ENCODE results near the gene CACNA1I.

CACNA1I gene

DNA sequence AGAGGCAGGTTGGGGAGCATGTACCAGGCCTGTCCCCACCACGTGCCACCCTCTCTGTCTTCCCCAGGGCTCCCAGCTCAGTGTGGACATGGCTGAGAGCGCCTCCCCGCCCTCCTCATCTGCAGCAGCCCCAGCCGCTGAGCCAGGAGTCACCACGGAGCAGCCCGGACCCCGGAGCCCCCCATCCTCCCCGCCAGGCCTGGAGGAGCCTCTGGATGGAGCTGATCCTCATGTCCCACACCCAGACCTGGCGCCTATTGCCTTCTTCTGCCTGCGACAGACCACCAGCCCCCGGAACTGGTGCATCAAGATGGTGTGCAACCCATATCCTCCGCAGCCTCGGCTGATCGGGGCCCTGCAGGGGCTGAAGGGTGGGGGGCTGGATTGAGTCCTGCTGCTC, at the start of gene CACNA1I:
Gene CACNA1I (plus strand): TSS at position 89 of the 400 bp plus-strand sequence. CDS start 0 bp downstream, at position 89.
- peak in 1 of 10 donors; percentile 79 for DNase-seq
- intact Hi-C loops (cut with DNase I), result no loop called here

DNA sequence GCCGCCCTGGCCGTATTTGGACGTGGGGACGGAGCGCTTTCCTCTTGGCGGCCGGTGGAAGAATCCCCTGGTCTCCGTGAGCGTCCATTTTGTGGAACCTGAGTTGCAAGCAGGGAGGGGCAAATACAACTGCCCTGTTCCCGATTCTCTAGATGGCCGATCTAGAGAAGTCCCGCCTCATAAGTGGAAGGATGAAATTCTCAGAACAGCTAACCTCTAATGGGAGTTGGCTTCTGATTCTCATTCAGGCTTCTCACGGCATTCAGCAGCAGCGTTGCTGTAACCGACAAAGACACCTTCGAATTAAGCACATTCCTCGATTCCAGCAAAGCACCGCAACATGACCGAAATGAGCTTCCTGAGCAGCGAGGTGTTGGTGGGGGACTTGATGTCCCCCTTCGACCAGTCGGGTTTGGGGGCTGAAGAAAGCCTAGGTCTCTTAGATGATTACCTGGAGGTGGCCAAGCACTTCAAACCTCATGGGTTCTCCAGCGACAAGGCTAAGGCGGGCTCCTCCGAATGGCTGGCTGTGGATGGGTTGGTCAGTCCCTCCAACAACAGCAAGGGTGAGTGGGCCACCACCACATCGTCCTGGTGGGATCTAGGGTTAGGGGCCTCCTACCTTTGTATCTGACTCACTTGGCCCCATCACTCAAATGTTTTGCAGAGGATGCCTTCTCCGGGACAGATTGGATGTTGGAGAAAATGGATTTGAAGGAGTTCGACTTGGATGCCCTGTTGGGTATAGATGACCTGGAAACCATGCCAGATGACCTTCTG, 49.3 kb upstream of the CACNA1I start:
- intact Hi-C loops (cut with DNase I), result loop anchor here (5.0 kb wide), 1 partner anchor 369 kb away; the partner anchor contains the start of gene CBX7
- DNase-seq, result peak in 2 of 10 donors; percentile 20 to 43

GRCh38 chr22:39522091-39522490, 48.5 kb upstream of the CACNA1I start:
- intact Hi-C loops (cut with DNase I), result loop anchor here (5.0 kb wide), 1 partner anchor 370 kb away; the partner anchor contains the start of gene CBX7
- DNase-seq, result peak in 1 of 10 donors; percentile 8

DNA sequence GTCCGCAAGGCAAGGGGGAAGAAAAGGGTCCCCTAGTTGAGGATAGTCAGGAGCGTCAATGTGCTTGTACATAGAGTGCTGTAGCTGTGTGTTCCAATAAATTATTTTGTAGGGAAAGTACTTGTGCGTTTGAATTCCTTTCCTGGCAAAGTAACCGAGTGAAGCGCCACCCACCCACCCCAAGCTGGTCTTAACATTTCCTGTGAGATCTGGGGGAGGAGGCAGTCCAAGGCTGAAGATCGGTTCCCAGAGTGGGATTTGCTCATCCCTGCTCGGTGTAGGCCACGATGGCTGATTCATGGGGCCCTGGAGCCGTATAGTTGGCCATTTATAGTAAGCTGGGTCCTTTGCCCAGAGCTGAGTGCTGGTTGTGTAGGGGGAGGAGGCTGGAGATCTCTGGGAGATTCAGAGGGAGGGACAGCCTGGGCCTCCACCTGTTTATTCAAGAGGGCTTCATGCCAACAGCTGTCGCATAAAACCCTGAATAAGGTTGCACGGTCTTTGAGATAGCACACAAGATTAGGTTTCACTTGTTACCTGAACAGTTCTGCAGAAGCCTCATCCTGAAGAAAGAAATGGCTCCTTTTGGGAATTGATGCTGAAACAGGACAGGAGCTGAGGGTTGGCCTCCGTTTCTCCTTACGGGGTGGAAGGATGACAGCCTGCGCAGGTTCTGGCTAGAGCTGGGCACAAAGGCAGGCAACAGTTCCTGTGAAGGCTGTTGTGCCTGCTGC, 47.8 kb upstream of the CACNA1I start:
- intact Hi-C loops (cut with DNase I), result loop anchor here (5.0 kb wide), 1 partner anchor 370 kb away; the partner anchor contains the start of gene CBX7
- DNase-seq, result peak in 8 of 10 donors; percentile 33 to 92 (median 61)

DNA sequence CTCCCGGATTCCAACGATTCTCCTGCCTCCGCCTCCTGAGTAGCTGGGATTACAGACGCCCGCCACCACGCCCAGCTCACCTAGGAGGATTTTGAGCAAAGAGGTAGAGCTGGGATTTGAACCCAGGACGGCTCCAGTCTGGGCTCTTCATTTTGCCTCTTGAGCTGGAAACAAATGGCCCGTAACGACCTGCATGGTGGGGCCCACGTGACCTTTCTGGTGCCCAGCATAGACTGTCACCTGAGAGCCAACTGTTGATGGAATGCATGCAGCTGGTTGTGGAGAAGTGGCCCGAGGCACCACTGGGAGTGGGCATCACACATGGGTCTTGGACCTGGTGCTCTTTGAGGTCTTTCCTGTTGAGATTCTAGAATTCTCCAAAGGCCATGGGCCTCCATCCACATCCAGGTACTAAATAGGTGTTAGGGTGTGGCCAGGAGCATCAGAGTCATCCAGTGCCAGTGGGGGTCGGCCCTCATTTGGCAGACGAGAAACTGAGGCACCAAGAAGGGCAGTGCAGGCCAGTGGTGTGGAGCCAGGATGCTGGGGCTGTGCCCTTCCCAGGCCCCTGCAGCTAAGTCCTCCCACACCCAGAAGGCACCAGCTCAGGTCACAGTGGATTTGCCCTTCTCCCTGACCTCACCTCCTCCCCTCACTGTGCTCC, 46.3 kb upstream of the CACNA1I start:
- intact Hi-C loops (cut with DNase I), result loop anchor here (5.0 kb wide), 1 partner anchor 372 kb away; the partner anchor contains the start of gene CBX7
- peak in 3 of 10 donors; percentile 53 to 63 (median 61) for DNase-seq

- intact Hi-C loops (cut with DNase I), result loop anchor here (5.0 kb wide), 3 partner anchors 33 to 373 kb away; partner anchors contain the start of gene CBX7
- peak in 2 of 10 donors; percentile 39 to 52 for DNase-seq
Measured at GRCh38 chr22:39524753-39525657, 45.5 kb upstream of the CACNA1I start.

DNA sequence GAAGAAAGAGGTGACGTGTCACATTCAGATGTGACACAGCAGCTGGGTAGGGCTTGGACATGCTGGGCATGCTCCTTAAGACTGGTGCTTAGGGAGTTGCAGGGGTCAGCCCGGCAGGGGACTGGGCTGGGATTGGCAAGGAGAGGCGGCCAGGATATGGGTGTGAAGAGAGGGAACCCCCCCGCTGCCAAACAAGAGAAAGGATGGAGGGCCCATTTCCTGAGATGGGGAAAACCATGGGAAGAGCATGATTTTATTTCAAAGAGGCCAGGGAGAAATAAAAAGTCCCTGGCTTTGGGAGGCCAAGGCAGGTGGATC, 44.9 kb upstream of the CACNA1I start:
- intact Hi-C loops (cut with DNase I), result loop anchor here (5.0 kb wide), 2 partner anchors 33 to 353 kb away; no protein-coding TSS in a partner anchor
- peak in 2 of 10 donors; percentile 10 to 67 for DNase-seq

DNA sequence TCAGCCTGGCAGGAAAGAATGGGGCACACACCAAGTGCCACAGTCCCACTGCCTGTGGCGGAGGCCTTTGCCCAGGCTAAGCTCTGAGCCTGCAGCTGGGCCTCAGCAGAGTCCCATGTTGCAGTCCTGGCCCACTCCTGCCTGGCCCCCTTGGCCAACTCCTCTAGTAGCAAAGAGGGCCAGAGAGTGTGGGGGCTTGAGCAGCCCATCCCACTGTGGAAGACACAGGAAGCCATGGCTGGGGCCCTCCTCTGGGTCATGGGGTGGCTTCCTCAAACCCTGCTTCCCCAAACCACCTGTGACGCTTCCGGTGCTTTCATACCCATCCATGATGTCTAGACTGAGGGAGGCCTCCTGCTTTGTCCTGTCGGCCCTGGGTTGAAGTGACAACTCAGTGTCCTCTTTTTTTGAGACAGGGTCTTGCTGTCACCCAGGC, 43.8 kb upstream of the CACNA1I start:
- peak in 3 of 10 donors; percentile 49 to 68 (median 57) for DNase-seq
- intact Hi-C loops (cut with DNase I), result loop anchor here (5.0 kb wide), 2 partner anchors 34 to 354 kb away; no protein-coding TSS in a partner anchor

DNA sequence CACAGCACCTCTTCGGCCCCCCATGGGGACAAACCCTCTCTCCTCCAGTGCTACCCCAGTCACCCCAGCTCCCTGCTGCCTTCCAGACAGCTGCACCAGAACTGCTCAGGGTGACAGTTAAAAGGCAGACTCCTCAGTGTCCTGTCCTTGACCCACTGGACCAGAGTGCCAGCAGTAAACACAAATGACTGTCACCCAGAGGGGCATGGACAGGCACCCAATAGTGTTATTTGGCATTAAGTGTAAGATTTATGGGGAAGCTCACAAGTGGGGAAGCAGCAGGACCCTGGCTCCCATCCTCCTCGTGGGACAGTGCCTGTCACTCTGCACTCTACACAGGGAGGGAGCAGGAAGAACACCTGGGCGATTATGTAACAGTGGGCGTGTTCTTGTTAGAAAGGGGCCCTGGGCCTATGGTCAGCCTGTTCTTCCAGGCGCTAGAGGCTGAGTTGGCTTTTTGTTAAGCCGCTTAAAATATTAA, 43.0 kb upstream of the CACNA1I start:
- intact Hi-C loops (cut with DNase I), result loop anchor here (5.0 kb wide), 2 partner anchors 35 to 355 kb away; no protein-coding TSS in a partner anchor
- DNase-seq, result peak in 2 of 10 donors; percentile 39 to 54

- peak in 3 of 10 donors; percentile 64 to 73 (median 69) for DNase-seq
- intact Hi-C loops (cut with DNase I), result loop anchor here (2.0 to 5.0 kb wide), 3 partner anchors 36 to 356 kb away; no protein-coding TSS in a partner anchor
Measured at GRCh38 chr22:39528080-39528661, 42.4 kb upstream of the CACNA1I start.

DNA sequence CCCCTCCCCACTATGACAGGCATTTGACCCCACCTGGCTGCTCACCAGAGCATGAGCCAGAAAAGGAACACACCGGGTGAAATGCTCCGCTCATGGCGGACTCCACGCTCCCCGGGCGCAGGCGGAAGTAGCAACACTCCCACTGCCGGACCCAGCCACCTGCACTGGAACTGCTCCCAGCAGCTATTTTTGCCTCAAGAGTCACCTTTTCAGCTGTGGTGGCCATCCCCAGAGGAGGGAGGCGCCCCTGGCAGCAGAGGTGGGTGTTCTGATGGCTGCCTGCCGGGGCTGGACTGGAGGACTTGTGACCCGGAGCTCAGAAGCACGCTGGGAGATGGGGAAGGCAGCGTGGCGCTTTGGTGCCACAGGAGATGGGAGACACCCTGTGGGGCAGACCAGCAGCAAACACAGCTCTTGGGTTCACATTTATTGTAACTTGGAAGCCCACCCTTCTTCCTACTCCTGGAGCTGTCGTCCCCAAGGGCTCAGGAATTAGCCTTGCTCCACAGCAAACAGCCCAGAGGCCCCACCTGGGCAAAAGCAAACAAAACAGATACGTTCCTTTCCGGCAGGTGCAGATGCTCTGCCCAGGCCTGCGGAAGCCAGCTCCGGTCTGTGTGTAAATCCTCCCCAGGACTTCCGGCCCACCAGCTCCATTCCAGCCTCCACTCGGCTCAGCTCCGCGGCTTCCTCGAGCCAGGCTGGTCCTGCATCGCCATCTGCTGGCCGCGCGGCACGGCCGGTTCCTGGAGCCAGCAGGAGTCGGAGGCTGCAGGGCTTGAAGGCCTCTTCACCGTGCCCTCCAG, 41.7 kb upstream of the CACNA1I start:
- DNase-seq, result peak; percentile 88 to 99 (median 94)
- intact Hi-C loops (cut with DNase I), result loop anchor here (2.0 to 5.0 kb wide), 3 partner anchors 37 to 357 kb away; no protein-coding TSS in a partner anchor

DNA sequence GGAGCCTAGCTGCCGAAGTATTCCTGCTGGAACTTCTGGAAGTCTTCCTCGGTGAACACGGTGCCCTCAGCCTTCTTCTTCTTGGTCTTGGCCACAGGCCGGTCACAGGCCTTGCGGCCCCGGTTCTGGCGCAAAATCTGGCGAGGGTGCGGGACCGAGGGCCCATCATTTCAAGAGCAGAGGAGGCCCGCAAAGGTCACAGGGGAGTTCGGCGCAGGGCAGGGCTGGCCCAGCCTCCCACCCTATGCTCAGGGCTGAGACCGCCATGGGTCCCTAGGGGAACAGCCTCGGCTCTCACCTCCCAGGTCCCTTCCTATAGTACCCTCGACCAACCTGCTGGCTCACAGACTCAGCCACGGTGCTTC, 41.1 kb upstream of the CACNA1I start:
- intact Hi-C loops (cut with DNase I), result loop anchor here (2.0 to 5.0 kb wide), 3 partner anchors 37 to 357 kb away; no protein-coding TSS in a partner anchor
- no peak for DNase-seq

DNA sequence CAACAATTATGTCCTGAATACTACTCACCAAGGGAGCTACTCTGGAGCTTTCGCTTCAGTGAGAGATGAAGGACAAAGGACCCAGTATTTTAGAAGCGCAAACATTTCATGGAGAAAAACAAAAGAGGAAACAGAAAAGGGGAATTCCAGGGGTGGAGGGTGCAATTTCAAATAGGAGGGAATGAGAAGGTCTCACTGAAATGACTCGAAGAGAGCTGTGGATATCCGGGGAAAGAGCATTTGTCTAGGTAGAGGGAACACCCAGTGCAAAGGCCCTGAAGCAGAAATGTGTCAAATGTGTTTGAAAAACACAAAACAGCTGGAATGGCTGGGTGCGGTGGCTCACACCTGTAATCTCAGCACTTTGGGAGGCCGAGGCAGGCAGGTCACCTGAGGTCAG, 40.4 kb upstream of the CACNA1I start:
- intact Hi-C loops (cut with DNase I), result loop anchor here (5.0 kb wide), 1 partner anchor 817 kb away; the partner anchor contains the start of gene ADSL
- DNase-seq, result no peak

GRCh38 chr22:39530692-39531331, 39.7 kb upstream of the CACNA1I start:
- intact Hi-C loops (cut with DNase I), result loop anchor here (5.0 kb wide), 1 partner anchor 816 kb away; the partner anchor contains the start of gene ADSL
- DNase-seq, result peak in 2 of 10 donors; percentile 17 to 41

DNA sequence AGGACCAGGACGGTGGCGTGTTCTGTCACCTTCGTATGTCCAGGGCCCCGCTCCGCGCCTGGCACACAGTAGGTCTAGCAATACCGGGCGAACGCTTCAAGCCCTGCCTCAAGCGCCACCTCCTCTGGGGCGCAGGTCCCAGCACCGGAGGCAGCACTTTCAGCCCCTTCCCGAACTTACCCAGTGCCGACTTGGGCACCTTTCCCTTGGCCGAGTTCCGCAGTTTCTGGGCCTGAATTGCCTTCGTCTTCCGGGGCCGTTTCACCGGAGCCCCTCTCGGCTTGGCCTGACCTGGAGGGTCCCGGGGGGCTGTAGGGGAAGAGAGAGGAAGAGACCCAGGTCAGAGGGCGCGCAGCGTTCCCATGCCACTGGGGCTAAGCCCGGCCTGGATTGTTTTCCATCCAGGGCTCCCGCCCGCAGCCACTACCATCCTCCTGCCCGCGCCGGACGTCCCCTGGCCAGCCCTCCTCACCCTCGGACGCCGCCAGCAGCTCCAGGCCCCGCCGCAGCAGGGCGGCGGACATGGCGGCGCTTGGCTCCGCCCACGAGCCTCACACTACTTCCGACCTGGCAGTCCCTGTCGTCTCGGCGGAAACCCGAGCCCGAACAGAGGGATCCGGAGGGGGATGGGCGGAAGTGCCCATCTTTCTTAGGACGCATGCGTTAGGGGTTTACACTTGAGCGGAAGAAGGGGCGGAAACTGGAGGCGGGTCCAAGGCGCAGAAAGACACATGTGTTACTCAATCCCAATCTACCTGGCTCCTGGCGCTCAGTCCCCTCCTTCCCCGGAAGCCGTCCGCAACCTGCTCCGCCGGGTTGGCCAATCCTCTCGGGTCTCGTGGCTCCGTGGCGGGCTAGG, 38.1 kb upstream of the CACNA1I start, which contains the start of gene RPS19BP1:
Gene RPS19BP1 (minus strand): TSS at position 534 of the 859 bp plus-strand sequence. CDS start 10 bp downstream, at position 524.
- DNase-seq, result peak; percentile 96 to 99 (median 98)
- intact Hi-C loops (cut with DNase I), result loop anchor here (5.0 kb wide), 1 partner anchor 815 kb away; the partner anchor contains the start of gene ADSL

DNA sequence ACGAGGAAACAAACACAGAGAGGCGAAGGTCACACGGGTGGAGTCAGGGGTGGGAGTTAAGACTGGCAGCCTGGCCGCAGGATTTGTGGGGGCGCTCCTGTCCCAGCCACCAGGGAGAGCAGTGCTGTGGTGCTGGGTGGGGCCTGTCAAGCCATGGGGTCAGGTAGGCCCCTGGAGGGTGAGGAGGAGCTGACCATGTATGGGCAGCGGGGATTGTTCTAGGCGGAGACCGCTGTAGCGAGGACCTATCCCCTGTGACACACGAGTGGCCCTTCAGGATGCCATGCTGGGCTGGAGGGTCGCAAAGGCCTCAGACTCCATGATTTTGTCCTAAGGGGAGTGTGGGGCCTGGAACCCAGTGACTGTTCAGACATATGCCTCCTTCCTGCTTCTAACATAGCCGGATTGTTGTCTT, 36.5 kb upstream of the CACNA1I start:
- DNase-seq, result peak in 2 of 10 donors; percentile 60 to 75
- intact Hi-C loops (cut with DNase I), result loop anchor here (5.0 kb wide), 1 partner anchor 813 kb away; the partner anchor contains the start of gene ADSL
